Epidermal melanocyte (primary cell): Measurements from ENCODE around the gene TAMALIN.
"Not testable (repeated sequence)": the region's sequence is repeated elsewhere in the genome, so short reads cannot be mapped to it uniquely, and the experiment has no call there.

ENCODE experiments used
- DNase-seq: peaks from one replicate; pipeline ENCODE4 v3.0.0; 2011; ENCODE audit warnings: low spot score; ENCODE audit not compliant: insufficient read length

TAMALIN gene

DNA sequence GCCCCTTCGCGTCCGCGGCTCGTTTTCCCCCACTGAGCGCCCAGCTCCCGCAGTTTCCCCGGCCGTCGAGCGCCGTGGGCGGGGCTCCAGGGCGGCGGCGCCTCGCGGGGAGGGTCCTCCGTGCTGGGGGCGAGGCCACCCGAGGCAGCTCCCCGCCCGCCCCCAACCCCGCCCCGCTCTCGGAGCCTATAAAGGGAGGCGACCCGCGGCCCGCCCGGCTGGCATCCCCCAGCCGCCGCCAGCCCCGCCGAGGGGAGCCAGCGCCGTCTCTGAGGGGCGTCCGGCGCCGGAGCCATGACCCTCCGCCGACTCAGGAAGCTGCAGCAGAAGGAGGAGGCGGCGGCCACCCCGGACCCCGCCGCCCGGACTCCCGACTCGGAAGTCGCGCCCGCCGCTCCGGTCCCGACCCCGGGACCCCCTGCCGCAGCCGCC, at the start of gene TAMALIN:
TSS of gene TAMALIN (plus strand) at position 221 of the 432 bp plus-strand sequence. CDS start at position 295, 74 bp downstream.
- DNase-seq, result peak; percentile 76

- no peak for DNase-seq
Observed at GRCh38 chr12:51958542-51958941, 48.2 kb upstream of the TAMALIN start.

DNA sequence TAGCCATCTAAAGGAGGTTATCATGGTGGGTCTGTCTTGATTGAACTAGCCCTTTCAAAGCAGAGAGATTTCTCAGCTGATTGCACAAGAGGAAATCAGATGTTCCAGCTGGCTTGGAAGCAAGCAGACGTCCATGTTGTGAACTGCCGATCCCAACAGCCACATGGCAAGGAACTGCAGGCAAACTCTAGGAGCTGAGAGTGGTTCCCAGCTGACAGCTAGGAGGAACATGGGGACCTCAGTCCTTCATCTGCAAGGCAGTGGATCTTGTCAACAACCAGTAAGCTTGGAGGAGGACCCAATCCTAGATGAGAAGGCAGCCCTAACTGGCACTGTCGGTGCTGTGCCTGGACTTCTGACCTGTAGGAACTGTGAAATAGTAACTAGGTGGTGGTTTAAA, 47.5 kb upstream of the TAMALIN start:
- no peak for DNase-seq

DNA sequence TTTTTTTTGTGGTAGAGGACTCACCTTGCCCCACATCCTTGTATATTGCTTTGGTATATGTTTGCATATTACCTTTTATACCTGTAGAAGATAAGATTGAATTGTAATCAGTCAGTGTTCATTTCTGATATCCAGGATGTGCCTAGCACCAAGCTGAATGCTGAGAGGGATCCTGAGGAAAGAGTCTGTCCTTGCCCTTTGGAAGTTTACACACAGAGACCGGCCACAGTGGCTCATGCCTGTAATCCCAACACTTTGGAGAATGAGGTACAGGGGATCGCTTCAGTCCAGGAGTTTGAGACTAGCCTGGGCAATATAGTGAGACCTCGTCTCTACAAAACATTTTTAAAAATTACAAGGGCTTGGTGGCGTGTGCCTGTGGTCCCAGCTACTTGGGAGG, 46.8 kb upstream of the TAMALIN start:
- DNase-seq, result no peak

DNA sequence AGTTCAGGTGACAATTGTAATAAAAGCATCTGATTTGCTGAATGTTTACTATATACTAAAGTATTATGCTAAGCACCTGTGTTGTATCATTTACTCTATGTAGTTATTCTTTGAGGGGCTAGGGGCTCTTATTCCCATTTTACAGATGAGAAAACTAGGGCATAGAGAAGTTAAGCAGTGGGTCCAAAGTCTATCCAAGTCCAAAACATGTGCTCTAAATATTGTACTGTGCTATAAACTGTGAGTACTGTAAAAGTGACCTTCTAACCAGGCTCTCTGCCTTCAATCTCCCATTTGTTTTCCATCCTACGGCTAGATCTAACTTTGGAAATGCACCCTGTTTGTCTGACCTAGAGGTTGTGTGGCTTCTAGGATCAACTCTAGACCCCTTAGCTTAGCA, 46.3 kb upstream of the TAMALIN start:
- DNase-seq, result no peak

DNA sequence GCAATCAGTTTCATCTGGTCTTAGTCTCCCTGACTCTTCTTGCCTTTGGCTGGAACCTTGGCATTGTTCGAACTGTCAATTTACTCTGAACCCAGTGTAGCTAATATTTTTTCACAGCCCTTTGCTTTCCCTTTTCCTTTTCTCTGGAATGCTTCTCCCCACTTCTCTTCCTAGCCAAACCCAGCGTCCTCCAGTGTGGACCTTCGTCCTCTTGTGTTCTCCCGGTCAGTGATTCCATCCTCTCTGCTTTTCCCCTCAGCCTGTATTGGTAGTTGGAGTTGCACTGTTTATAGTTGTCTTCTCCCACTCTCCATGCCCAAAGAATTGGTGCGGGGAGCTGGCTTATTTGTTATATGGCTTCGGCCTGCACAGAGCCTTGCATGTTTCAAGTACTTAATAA, 45.9 kb upstream of the TAMALIN start:
- no peak for DNase-seq

DNA sequence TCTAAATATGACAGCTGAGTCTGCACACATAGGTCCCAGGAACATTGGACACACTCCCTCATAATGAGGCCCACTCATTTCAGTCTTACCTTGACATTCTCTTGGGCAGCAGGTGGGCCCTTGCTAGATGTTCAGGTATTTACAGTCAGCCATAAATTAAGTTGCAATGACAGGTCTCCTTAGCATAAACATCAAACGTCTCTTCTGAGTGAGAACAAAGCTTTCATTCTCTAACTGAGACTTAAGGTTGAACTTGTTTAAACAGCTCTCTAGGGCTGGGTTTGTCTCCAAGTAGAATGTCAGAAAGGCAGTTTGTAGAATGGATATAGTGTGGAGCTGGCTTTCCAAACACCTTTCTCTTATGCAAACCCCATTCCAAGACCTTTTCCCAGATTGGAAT, 44.9 kb upstream of the TAMALIN start:
- DNase-seq, result no peak

GRCh38 chr12:51962737-51963136, 44.0 kb upstream of the TAMALIN start:
- DNase-seq, result no peak

DNA sequence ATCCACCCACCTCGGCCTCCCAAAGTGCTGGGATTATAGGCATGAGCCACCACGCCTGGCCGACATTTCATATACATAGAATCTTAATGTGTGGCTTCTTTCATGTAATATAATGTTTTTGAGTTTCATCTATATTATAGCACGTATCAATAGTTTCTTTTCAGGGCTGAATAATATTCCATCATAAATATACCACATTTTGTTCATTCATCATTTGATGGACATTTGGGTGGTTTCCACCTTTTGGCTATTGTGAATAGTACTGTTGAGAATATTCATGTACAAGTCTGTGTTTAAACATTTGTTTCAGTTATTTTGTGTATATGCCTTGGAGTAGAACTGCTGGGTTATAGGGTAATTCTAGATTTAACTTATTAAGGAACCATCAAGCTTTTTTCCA, 43.3 kb upstream of the TAMALIN start:
- no peak for DNase-seq

- no peak for DNase-seq
Observed at GRCh38 chr12:51969643-51970042, 37.1 kb upstream of the TAMALIN start.

DNA sequence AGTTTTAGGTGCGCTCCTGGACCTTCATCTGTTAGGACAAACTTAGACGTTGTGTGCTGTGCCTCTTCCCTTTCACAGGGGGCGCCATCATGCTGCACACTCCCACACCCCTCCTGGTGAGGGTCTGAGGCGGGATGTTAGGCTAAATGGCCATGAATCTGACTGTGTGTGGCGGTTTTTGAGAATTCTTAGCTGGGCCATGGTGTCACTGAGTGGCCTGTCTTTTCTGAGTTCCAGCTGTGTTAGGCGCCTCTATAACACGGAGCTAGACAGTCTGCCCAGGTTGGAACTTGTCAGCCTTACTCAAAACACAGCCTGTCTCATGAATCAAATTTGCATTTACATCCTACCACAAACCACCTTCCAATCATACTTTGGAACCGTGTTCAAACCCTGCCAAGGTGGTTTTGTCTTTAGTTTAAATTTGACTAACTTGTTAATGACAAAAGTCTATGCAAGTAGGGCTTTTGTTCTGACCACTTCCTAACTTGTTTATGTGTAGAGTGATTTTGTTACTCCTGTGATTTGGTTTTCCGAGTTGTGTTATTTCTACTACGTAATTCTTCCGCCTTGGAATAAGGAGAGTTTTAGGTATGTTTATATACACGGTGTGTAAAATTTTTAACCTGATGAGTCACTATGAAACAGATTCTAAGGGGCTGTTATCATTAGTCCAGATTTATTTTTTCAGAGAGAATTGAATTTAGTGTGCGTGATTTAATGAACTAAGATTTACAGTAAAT, 35.7 kb upstream of the TAMALIN start:
- no peak for DNase-seq

GRCh38 chr12:51971679-51972421, 34.9 kb upstream of the TAMALIN start:
- DNase-seq, result no peak

GRCh38 chr12:51972422-51972812, 34.3 kb upstream of the TAMALIN start:
- no peak for DNase-seq

DNA sequence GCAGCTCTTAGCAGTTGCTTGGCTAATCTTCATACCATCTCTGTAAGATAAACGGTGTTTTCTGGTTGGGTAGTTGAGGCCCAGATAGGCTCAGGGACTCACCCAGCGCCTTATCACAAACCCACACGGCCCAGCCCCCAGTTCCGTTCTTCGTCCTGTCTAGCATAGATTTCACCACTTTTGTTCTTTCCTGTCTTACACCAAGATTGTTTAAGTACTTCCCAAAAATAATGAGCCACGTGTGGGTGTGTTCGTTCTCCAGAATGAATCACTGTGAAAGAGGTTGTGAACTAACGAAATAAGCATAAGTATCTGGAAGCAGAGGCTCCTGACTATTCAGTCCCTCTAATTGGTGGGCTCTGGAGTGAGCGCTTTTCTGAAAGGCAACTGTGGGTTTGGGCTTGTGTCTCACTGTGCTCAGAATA, 33.9 kb upstream of the TAMALIN start:
- no peak for DNase-seq

- DNase-seq, result no peak
Observed at GRCh38 chr12:51973560-51973959, 33.2 kb upstream of the TAMALIN start.

GRCh38 chr12:51974646-51975045, 32.1 kb upstream of the TAMALIN start:
- no peak for DNase-seq

DNA sequence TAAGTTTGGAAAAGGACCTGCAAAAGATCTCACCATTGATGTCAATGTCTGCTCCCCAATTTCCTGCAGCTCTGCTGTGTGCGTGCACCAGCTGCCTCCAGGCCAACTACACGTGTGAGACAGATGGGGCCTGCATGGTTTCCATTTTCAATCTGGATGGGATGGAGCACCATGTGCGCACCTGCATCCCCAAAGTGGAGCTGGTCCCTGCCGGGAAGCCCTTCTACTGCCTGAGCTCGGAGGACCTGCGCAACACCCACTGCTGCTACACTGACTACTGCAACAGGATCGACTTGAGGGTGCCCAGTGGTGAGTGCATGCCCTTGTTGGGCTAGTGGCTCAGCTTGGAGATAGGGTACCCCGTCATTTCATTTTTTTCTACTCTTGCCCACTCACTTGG, 31.6 kb upstream of the TAMALIN start:
- DNase-seq, result no peak

DNA sequence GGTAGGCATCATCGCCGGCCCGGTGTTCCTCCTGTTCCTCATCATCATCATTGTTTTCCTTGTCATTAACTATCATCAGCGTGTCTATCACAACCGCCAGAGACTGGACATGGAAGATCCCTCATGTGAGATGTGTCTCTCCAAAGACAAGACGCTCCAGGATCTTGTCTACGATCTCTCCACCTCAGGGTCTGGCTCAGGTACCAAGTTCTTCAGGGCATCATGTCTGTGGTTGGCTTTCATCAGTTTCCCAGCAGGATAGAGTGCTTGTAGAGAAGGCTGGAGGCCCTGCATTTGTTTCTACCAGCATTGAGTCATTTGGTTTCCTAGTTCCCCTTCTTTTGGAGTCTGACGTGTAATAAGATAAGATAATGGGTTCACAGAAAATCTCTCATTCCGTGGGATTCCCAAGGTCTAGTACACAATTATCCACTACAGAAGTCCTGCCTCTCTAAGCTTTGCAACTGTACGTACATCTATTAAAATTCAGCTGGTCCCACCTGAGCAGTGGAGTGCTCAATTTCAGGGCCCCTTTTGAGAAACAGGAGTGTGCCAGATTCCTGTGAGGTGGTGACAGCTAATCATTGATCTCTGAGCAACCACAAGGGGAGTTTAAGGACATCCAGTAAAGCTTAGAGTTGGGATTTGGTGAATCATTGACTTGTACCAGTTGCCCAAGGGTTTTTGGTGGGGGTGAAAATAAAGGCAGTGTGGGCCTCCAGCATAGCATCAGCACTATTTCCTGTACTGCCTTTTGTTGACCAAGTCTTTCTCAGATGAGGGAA, 30.2 kb upstream of the TAMALIN start:
- no peak for DNase-seq

GRCh38 chr12:51977320-51977753, 29.4 kb upstream of the TAMALIN start:
- DNase-seq, result no peak

- not testable (repeated sequence) for DNase-seq
Observed at GRCh38 chr12:51979306-51979705, 27.4 kb upstream of the TAMALIN start.

DNA sequence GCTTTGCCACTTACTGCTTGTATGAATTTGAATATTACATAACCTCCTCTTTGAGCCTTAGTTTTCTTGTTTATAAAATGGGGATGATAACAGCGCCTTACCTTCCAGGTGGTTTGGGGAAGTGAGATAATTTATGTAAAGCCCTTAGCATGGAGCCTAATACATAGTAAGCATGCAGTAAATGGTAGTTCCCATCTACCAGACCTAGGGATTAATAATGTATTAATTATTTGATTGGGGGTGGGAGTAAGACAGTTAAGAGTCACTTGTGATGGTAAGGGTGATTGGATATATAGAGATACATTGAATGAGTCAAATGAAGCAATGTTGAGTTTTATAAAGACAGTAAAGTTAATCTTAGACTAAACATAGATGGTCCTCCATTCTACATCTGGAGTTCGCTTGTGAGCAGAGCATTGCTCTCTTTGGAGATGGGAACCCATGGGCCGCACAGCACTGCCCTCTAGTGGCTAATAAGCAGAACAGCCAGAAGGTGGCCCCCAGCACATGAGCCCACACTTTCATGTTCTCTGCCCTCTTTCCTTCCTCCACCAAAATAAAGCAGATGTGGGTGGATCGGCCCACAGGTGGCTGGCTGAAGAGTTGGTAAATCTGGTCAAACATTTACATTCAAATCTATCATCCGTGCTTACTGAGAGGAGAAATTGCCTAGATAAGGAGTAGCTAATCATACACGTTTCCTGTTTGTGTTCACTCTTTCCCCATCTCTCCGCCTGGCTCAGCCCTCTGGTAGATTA, 26.5 kb upstream of the TAMALIN start:
- DNase-seq, result peak; percentile 77
